Psoas muscle (tissue), 8 donors: Measurements from ENCODE around the gene CACNA1B. TPM values are rescaled to one million over a fixed set of nuclear protein-coding genes. Genes with fewer than 3 reads are reported as not detected.

Source experiments
- ATAC-seq, 4 donors: fragments of 200-7000 bp; cut with Tn5 transposase; one replicate each; pipeline ENCODE4 v1.9.1; 2020; ENCODE audit warnings: moderate library complexity in 3 of 4, mild to moderate bottlenecking in 2 of 4
- DNase-seq, 2 donors: peaks; one replicate each; pipeline ENCODE4 v3.0.0-alpha.2; 2020
- H3K27ac ChIP-seq: fragments of 200-600 bp; one replicate; pipeline ENCODE4 v1.8.0; 2022
- H3K27me3 ChIP-seq, 3 donors: fragments of 200-600 bp in 1 of 3; one replicate each; pipeline versions ENCODE4 v1.6.1 to v1.8.0; 2013 to 2022; ENCODE audit warnings: low read length in 2 of 3, mild to moderate bottlenecking in 2 of 3, moderate library complexity in 1 of 3; ENCODE audit not compliant: insufficient read depth in 3 of 3
- H3K36me3 ChIP-seq, 2 donors: fragments of 200-600 bp in 1 of 2; one replicate each; pipeline versions ENCODE4 v1.6.1 to v1.8.0; 2013 to 2022; ENCODE audit warnings: low read depth in 1 of 2, mild to moderate bottlenecking in 1 of 2, moderate library complexity in 1 of 2; ENCODE audit not compliant: insufficient read depth in 1 of 2
- H3K4me1 ChIP-seq: fragments of 200-600 bp; one replicate; pipeline ENCODE4 v1.8.0; 2022
- H3K4me3 ChIP-seq: fragments of 200-600 bp; one replicate; pipeline ENCODE4 v1.8.0; 2022; ENCODE audit warnings: mild to moderate bottlenecking
- H3K9me3 ChIP-seq: fragments of 200-600 bp; one replicate; pipeline ENCODE4 v1.8.0; 2022
- CTCF ChIP-seq: fragments of 200-600 bp; IDR thresholded peaks from one replicate; pipeline ENCODE4 v1.8.0; 2022; ENCODE audit warnings: antibody characterized with exemption
- WGBS, 3 donors: extraction: QIAGEN DNeasy Blood & Tissue Kit; methylation state at CpG; one replicate each; pipeline versions ENCODE4 v1.1.6 to v1.1.7; 2013; 5-methylcytosine and 5-hydroxymethylcytosine counted together
- intact Hi-C, 2 donors: fragments of 100-400 bp; cut with DNase I; formaldehyde crosslinking; loops; one replicate each; pipeline versions ENCODE4 v1.11.0 to v1.14.2; 2022
- polyA plus RNA-seq, 3 donors: library from polyadenylated mRNA; stranded (reverse); fragments of 200-250 nt; gene quantifications; one replicate each; pipeline ENCODE4 v1.2.3, GENCODE V29; 2013
- total RNA-seq, 4 donors: library from RNA; stranded (reverse); fragmentation: NEBNext Ultra II Directional in 2 of 4; extraction: Animal tissue kit (Norgen Biotek cat#: 25700) in 2 of 4; gene quantifications; one replicate each; pipeline versions ENCODE4 v1.2.1 to v1.2.4, GENCODE V29; 2021 to 2023
- donor health status: healthy with polysubstance abuse.
- donor health status: DM: no; HTN: no; CAD: no; lungs with moderate emphysema.
- donor health status: Bipolar disorder and iron deficiency.
- donor health status: healthy.
- donor health status: DM: yes; HTN: yes; CAD: no.
- donor health status: DM: no; HTN: no; CAD: no.
- donor health status: DM: no; HTN: no; CAD: no.
- donor health status: DM: yes; HTN: yes; CAD: no.

The CACNA1B gene
- total and polyA plus RNA-seq, 7 donors = 0.01 to 0.02 TPM; not detected in 5

GRCh38 chr9:138063785-138064184 is 186.2 kb downstream of the CACNA1B start:
- 77 to 82% (median 78%) methylated on average over 9 of the region's 9 CpGs for whole genome bisulfite sequencing, 3 donors
- DNase-seq = no peak
- Histone ChIP-seq H3K36me3 (no peaks in the 10 kb centered on the region), H3K27me3 (peaks cover 0 to 28% (median 6%) of the 10 kb centered on the region in 3 donors), H3K4me1 (no peaks in the 10 kb centered on the region), H3K9me3 (no peaks in the 10 kb centered on the region), H3K4me3 (no peak overlapping the region), H3K27ac (no peak overlapping the region)
- TF ChIP-seq CTCF = no peak
- no peak for ATAC-seq
- intact Hi-C loops = no loop called here

GRCh38 chr9:138064547-138064946 is 187.0 kb downstream of the CACNA1B start:
- no peaks in the 10 kb centered on the region for H3K9me3 ChIP-seq
- H3K27me3 ChIP-seq = peaks cover 0 to 28% (median 6%) of the 10 kb centered on the region in 3 donors
- no peak for ATAC-seq
- intact Hi-C loops = no loop called here
- no peaks in the 10 kb centered on the region for H3K36me3 ChIP-seq
- no peak for DNase-seq
- WGBS, 3 donors = 73 to 77% (median 74%) methylated on average over 7 of the region's 7 CpGs
- no peak overlapping the region for H3K4me3 ChIP-seq
- no peaks in the 10 kb centered on the region for H3K4me1 ChIP-seq
- TF ChIP-seq CTCF = no peak
- H3K27ac ChIP-seq = no peak overlapping the region

- Histone ChIP-seq H3K27ac (no peak overlapping the region), H3K4me3 (no peak overlapping the region), H3K27me3 (peaks cover 0 to 28% (median 6%) of the 10 kb centered on the region in 3 donors), H3K9me3 (no peaks in the 10 kb centered on the region), H3K36me3 (no peaks in the 10 kb centered on the region), H3K4me1 (no peaks in the 10 kb centered on the region)
- DNase-seq = no peak
- WGBS, 3 donors = 71 to 78% (median 72%) methylated on average over 9 of the region's 9 CpGs
- no peak for TF ChIP-seq CTCF
- ATAC-seq = no peak
- intact Hi-C loops = no loop called here
These were observed 187.7 kb downstream of the CACNA1B start for GRCh38 chr9:138065287-138065686.

DNA sequence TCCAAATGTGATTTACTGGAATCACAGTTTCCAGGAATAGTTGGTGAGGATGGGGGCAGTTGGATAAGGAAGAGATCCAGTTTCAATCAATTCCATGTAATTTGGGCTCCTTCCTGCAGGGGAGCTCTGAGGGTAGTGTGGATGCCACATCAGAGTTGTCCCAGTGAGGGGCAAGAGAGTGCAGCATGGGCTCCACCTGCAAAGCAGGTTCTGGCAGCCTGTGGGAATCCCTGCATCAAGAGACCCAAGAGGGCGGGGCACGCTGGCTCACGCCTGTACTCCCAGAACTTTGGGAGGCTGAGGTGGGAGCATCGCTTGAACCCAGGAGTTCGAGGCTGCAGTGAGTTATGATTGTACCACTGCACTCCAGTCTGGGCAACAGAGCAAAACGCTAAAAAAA is 188.5 kb downstream of the CACNA1B start:
- DNase-seq = no peak
- intact Hi-C loops = no loop called here
- no peak overlapping the region for H3K4me3 ChIP-seq
- TF ChIP-seq CTCF = no peak
- no peaks in the 10 kb centered on the region for H3K4me1 ChIP-seq
- WGBS, 3 donors = 62 to 65% (median 65%) methylated on average over 6 of the region's 6 CpGs
- peaks cover 0 to 36% (median 6%) of the 10 kb centered on the region in 3 donors for H3K27me3 ChIP-seq
- H3K9me3 ChIP-seq = no peaks in the 10 kb centered on the region
- no peak overlapping the region for H3K27ac ChIP-seq
- H3K36me3 ChIP-seq = no peaks in the 10 kb centered on the region
- ATAC-seq = no peak
